WTC11 (cell line): Measurements from ENCODE around the gene ATF4.

Source experiments
- CTCF ChIP-seq: fragments of 200-600 bp; IDR thresholded peaks from 2 replicates; pipeline ENCODE4 v1.8.0; 2022; ENCODE audit warnings: antibody characterized with exemption
- ZNF121 ChIP-seq: sonication (generic); formaldehyde crosslinking; IDR thresholded peaks from 2 replicates; pipeline ENCODE4 v1.8.0; 2023; ENCODE audit warnings: missing genetic modification reagents

DNA sequence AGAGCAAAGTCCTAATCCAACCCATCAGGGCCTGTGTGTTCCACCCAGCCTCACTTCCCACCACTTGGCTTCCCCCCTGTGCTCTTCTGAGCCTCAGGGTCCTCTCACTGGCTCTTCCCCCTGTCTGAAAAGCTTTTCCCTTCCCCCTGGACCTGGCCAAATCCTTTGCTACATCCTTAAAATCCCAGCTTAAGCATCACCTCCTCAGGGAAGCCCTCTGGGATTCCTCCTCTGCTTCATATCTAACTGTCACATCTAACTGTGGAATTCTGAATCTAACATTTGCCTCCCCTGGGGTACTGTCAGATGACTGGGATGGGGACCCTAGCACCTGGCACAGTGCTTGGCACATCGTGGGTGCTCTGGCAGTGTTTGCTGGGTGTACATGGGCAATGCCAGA lies 51.2 kb downstream of the ATF4 start:
- no peak for TF ChIP-seq CTCF
- TF ChIP-seq ZNF121 = no peak
